Panc1 (cell line): ENCODE measurements around the gene WFIKKN1. TPM values are rescaled to one million over a fixed set of nuclear protein-coding genes. Genes with fewer than 3 reads are reported as not detected.

ENCODE experiments used
- ATAC-seq: fragments of 200-7000 bp; cut with Tn5 transposase; 2 replicates; pipeline ENCODE4 v1.9.1; 2020; ENCODE audit warnings: mild to moderate bottlenecking, moderate library complexity
- BruUV-seq: library from RNA; stranded (reverse); fragments of 400-500 nt; replicated peaks from 2 replicates; lab custom pipeline; 2021; lab: Mats Ljungman, UMichigan
- CTCF ChIA-PET: fragments of 300-600 bp; sonication (Branson Sonifier 250); formaldehyde crosslinking; loops from one replicate; lab custom pipeline; 2022; ENCODE audit warnings: antibody characterized with exemption; lab: Charles Lee
- POLR2A ChIA-PET: fragments of 300-600 bp; sonication (Branson Sonifier 250); formaldehyde crosslinking; loops from one replicate; lab custom pipeline; 2022; ENCODE audit warnings: antibody characterized with exemption; lab: Charles Lee
- DNase-seq: peaks from one replicate; pipeline ENCODE4 v3.0.0-alpha.2; 2010; ENCODE audit warnings: low read depth, low spot score
- H3K27ac ChIP-seq: 2 replicates; pipeline ENCODE4 v1.5.1; 2011; ENCODE audit warnings: mild to moderate bottlenecking, low read length, inconsistent platforms
- H3K27me3 ChIP-seq: fragments of 200-500 bp; sonication (Bioruptor generic); 2 replicates; pipeline ENCODE4 v1.6.0; 2014; ENCODE audit warnings: low read length, inconsistent platforms; ENCODE audit not compliant: control insufficient read depth, insufficient read depth
- H3K36me3 ChIP-seq: fragments of 200-500 bp; sonication (Bioruptor generic); 2 replicates; pipeline ENCODE4 v1.5.1; 2014; ENCODE audit warnings: inconsistent platforms, mild to moderate bottlenecking, low read length, moderate library complexity; ENCODE audit not compliant: control insufficient read depth, insufficient read depth
- H3K4me1 ChIP-seq: 2 replicates; pipeline ENCODE4 v1.5.1; 2011; ENCODE audit warnings: inconsistent platforms, mild to moderate bottlenecking, low read length, moderate library complexity; ENCODE audit not compliant: control insufficient read depth, insufficient read depth
- H3K4me3 ChIP-seq, 2 experiments: 2 replicates each; pipeline ENCODE4 v1.5.1; 2011 to 2012; ENCODE audit warnings: low read depth in 2 of 2, low read length in 2 of 2, mild to moderate bottlenecking in 2 of 2, inconsistent platforms in 1 of 2, moderate library complexity in 1 of 2
- H3K9me3 ChIP-seq: fragments of 200-500 bp; sonication (Bioruptor generic); 2 replicates; pipeline ENCODE4 v1.5.1; 2014; ENCODE audit warnings: low read depth, mild to moderate bottlenecking, inconsistent platforms, low read length, moderate library complexity; ENCODE audit not compliant: control insufficient read depth, insufficient read depth
- CTCF ChIP-seq: fragments of 450-650 bp; IDR thresholded peaks from 2 replicates; pipeline ENCODE4 v1.5.1; 2017; ENCODE audit warnings: mild to moderate bottlenecking
- POLR2AphosphoS5 ChIP-seq: IDR thresholded peaks from 2 replicates; pipeline ENCODE4 v1.6.1; 2012; ENCODE audit warnings: mild to moderate bottlenecking, low read depth, low read length, moderate library complexity
- SIN3A ChIP-seq: IDR thresholded peaks from 2 replicates; pipeline ENCODE4 v1.6.1; 2012; ENCODE audit warnings: low read depth, mild to moderate bottlenecking, low read length, moderate library complexity, borderline replicate concordance; ENCODE audit not compliant: insufficient read depth
- TCF7L2 ChIP-seq: IDR thresholded peaks from 2 replicates; pipeline ENCODE4 v1.6.1; 2011; ENCODE audit warnings: mild to moderate bottlenecking, low read depth, low read length, inconsistent platforms
- in situ Hi-C: cut with HindIII; loops from 2 replicates; pipeline ENCODE4 v1.10.0; 2016; ENCODE audit warnings: low sequenced_read_pairs, low pct_unique_long_range_greater_than_20kb
- intact Hi-C: fragments of 100-400 bp; cut with micrococcal nuclease; formaldehyde crosslinking; loops from one replicate; pipeline ENCODE4 v1.10.0; 2022; ENCODE audit not compliant: unreplicated experiment
- total RNA-seq: library from RNA; stranded (reverse); gene quantifications from one replicate; pipeline ENCODE4 v1.2.1, GENCODE V29; 2021; ENCODE audit not compliant: unreplicated experiment
- TF ChIP-seq, protein P1 (sequence below), 2 experiments: IDR thresholded peaks; 2 replicates each; pipeline ENCODE4 v1.6.1; 2011 to 2012; ENCODE audit warnings: low read depth in 2 of 2, control low read depth in 1 of 2, low read length in 1 of 2, mild to moderate bottlenecking in 1 of 2, moderate library complexity in 1 of 2; ENCODE audit not compliant: insufficient read depth in 1 of 2

The WFIKKN1 gene
- total RNA-seq, 1 experiment from 2014 or later: 2.0 TPM

DNA sequence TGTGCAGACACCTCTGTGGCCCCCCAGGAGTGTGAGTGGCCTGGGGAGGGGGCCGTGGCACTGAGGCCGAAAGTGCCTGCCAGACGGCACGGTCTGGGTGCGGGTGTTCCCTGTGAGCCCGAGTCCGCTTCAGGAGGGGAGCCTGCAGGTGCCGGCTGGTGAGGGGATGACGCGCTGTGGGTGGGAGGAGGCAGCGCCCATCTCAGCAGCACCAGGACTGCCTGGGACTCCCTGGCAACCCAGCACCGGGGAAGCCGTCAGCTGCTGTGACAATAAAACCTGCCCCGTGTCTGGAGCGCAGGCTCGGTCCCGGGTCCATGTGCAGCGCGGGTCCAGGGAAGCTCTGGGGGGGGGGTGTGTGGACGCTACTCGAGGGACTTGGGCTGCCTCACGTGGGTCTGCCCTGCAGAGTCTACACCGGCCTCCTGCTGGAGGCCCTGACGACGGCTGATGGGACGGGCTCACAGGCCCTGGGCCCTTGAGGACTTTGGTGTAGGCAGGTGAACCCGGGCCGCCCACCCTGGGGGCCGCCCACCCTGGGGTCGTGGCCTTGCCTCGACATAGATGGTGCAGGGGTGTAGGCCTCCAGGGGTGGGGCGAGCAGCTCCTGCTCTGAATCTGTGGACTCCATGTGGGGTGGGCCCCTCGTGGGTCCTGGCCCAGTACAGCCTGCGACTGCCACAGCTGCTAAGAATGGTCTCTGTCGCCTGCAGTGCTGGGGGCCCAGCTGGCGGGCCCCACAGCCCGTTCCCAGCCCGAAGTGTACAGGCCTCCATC is 46.8 kb upstream of the WFIKKN1 start:
- Histone ChIP-seq H3K27ac (no peak overlapping the region), H3K4me3 (no peak overlapping the region), H3K9me3 (no peaks in the 10 kb centered on the region), H3K4me1 (peaks cover 27% of the 10 kb centered on the region), H3K27me3 (no peaks in the 10 kb centered on the region), H3K36me3 (no peaks in the 10 kb centered on the region)
- BruUV-seq: no TSS peak
- intact Hi-C loops: no loop called here
- no peak for DNase-seq
- no peak for TF ChIP-seq SIN3A
- TF ChIP-seq, protein P1, sequence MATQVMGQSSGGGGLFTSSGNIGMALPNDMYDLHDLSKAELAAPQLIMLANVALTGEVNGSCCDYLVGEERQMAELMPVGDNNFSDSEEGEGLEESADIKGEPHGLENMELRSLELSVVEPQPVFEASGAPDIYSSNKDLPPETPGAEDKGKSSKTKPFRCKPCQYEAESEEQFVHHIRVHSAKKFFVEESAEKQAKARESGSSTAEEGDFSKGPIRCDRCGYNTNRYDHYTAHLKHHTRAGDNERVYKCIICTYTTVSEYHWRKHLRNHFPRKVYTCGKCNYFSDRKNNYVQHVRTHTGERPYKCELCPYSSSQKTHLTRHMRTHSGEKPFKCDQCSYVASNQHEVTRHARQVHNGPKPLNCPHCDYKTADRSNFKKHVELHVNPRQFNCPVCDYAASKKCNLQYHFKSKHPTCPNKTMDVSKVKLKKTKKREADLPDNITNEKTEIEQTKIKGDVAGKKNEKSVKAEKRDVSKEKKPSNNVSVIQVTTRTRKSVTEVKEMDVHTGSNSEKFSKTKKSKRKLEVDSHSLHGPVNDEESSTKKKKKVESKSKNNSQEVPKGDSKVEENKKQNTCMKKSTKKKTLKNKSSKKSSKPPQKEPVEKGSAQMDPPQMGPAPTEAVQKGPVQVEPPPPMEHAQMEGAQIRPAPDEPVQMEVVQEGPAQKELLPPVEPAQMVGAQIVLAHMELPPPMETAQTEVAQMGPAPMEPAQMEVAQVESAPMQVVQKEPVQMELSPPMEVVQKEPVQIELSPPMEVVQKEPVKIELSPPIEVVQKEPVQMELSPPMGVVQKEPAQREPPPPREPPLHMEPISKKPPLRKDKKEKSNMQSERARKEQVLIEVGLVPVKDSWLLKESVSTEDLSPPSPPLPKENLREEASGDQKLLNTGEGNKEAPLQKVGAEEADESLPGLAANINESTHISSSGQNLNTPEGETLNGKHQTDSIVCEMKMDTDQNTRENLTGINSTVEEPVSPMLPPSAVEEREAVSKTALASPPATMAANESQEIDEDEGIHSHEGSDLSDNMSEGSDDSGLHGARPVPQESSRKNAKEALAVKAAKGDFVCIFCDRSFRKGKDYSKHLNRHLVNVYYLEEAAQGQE (IDR thresholded peaks at IDR 0.05; ENCODE audit: insufficient read depth in 1 of 2, low read depth in 2 of 2, low read length in 1 of 2): 0 out of 4 replicates have a peak, but pooled peaks of 1 of the 2 experiments have one; percentile 31
- TF ChIP-seq TCF7L2: no peak
- TF ChIP-seq POLR2AphosphoS5: 0 out of 2 replicates have a peak, but pooled peaks have one; percentile 18
- TF ChIP-seq CTCF: no peak
- CTCF ChIA-PET: no interaction called here
- in situ Hi-C loops: no loop called here
- POLR2A ChIA-PET: interaction anchor here (0.8 kb wide), 1 partner anchor 54 kb away, joined by 3 read pairs; no protein-coding TSS in a partner anchor
- peak; percentile 22; the same call in 1 of the 2 replicates for ATAC-seq

DNA sequence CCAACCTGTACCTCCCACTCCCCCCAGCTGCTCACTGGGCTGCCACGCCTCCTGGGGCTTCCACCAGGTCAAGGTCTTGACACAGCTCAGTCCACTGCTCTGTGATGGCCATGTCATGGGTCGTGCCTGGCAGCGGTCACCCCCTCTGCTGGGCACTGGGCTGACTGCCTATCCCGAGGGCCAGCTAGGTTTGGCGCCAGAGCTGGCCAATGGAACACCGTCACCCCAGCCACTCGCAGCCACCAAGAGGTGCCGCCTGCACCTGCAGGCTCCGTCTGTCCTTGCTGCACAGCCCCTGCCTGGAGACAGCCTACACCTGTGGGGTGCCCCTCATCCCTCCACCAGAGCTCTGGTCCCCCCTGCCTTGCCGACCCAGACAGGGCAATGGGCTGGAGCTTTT is 45.4 kb upstream of the WFIKKN1 start:
- no peak for ATAC-seq
- BruUV-seq: no TSS peak
- CTCF ChIA-PET: interaction anchor here (0.7 kb wide), 1 partner anchor 48 kb away, joined by 4 read pairs; no protein-coding TSS in a partner anchor

More for the DNA sequence above, 45.4 kb upstream of the WFIKKN1 start:
- intact Hi-C loops (no loop called here), in situ Hi-C loops (no loop called here)
- no peak for DNase-seq
- Histone ChIP-seq H3K4me1 (peaks cover 27% of the 10 kb centered on the region), H3K36me3 (no peaks in the 10 kb centered on the region), H3K27ac (no peak overlapping the region), H3K9me3 (no peaks in the 10 kb centered on the region), H3K27me3 (no peaks in the 10 kb centered on the region), H3K4me3 (no peak overlapping the region)
- TF ChIP-seq POLR2AphosphoS5 (peak; percentile 15; the same call in 1 of the 2 replicates), SIN3A (no peak), TCF7L2 (no peak), CTCF (0 out of 2 replicates have a peak, but pooled peaks have one; percentile 25)
- TF ChIP-seq, protein P1 (IDR thresholded peaks at IDR 0.05; ENCODE audit: insufficient read depth in 1 of 2, low read depth in 2 of 2, low read length in 1 of 2): no peak
- POLR2A ChIA-PET: no interaction called here
